GOT3 (cell line): ENCODE measurements around the gene PCDHGC3.

Experiments used
- DNase-seq: peaks from one replicate; lab custom pipeline; 2025; ENCODE audit warnings: mixed read lengths; lab: John Stamatoyannopoulos, UW

The PCDHGC3 gene

GRCh38 chr5:141524604-141525597 lies 49.1 kb downstream of the PCDHGC3 start:
- peak; percentile 87 for DNase-seq

- no peak for DNase-seq
These were observed 49.9 kb downstream of the PCDHGC3 start for GRCh38 chr5:141525653-141526052.

- no peak for DNase-seq
These were observed 51.7 kb downstream of the PCDHGC3 start for GRCh38 chr5:141527426-141527825.
